Measurements from ENCODE around the gene YPEL4.
A peak's percentile ranks its signal among the peaks of the same experiment; 100 is the strongest.

YPEL4 gene

GRCh38 chr11:57630171-57630570, 19.5 kb downstream of the YPEL4 start:
- no peak for DNase-seq

- no peak for DNase-seq
Measured at GRCh38 chr11:57626895-57627294, 22.8 kb downstream of the YPEL4 start.

GRCh38 chr11:57624864-57625263, 24.8 kb downstream of the YPEL4 start:
- no peak for DNase-seq

- no peak for DNase-seq
Measured at GRCh38 chr11:57622263-57622662, 27.4 kb downstream of the YPEL4 start.

- no peak for DNase-seq
Measured at GRCh38 chr11:57620467-57620866, 29.2 kb downstream of the YPEL4 start.

- no peak for DNase-seq
Measured at GRCh38 chr11:57619331-57619730, 30.4 kb downstream of the YPEL4 start.

- DNase-seq = no peak
Measured at GRCh38 chr11:57618438-57618837, 31.3 kb downstream of the YPEL4 start.

- no peak for DNase-seq
Measured at GRCh38 chr11:57616595-57616994, 33.1 kb downstream of the YPEL4 start.

GRCh38 chr11:57615308-57615707, 34.4 kb downstream of the YPEL4 start:
- no peak for DNase-seq

- no peak for DNase-seq
Measured at GRCh38 chr11:57614234-57614772, 35.4 kb downstream of the YPEL4 start.

- no peak for DNase-seq
Measured at GRCh38 chr11:57610170-57610569, 39.5 kb downstream of the YPEL4 start.

GRCh38 chr11:57605028-57605420, 44.7 kb downstream of the YPEL4 start:
- peak; percentile 54 for DNase-seq

- DNase-seq = peak; percentile 78
Measured at GRCh38 chr11:57604296-57605027, 45.2 kb downstream of the YPEL4 start.

- no peak for DNase-seq
Measured at GRCh38 chr11:57601297-57601696, 48.4 kb downstream of the YPEL4 start.

GRCh38 chr11:57599381-57599780, 50.3 kb downstream of the YPEL4 start:
- DNase-seq = no peak

GRCh38 chr11:57598831-57599155, 50.9 kb downstream of the YPEL4 start:
- no peak for DNase-seq

GRCh38 chr11:57597916-57598830, 51.5 kb downstream of the YPEL4 start:
- no peak for DNase-seq

GRCh38 chr11:57597461-57597915, 52.2 kb downstream of the YPEL4 start, which contains the start of gene SERPING1:
Gene SERPING1 (plus strand): TSS chr11:57597685. CDS start chr11:57598271, 586 bp downstream.
- no peak for DNase-seq

- no peak for DNase-seq
Measured at GRCh38 chr11:57596266-57596885, 53.3 kb downstream of the YPEL4 start.

All from hematopoietic multipotent progenitor cell treated with erythropoietin and hydrocortisone succinate and interleukin-3 and kit ligand, for 6 days (in vitro differentiated cells).